PC-9 (cell line): ENCODE results near the gene AKAP13. TPM values are rescaled to one million over a fixed set of nuclear protein-coding genes. Genes with fewer than 3 reads are reported as not detected.

Source experiments
- BruUV-seq: library from RNA; stranded (reverse); fragments of 400-500 nt; replicated peaks from 2 replicates; lab custom pipeline; 2021; lab: Mats Ljungman, UMichigan
- CTCF ChIA-PET: fragments of 300-600 bp; sonication (Branson Sonifier 250); formaldehyde crosslinking; loops from one replicate; lab custom pipeline; 2022; ENCODE audit warnings: antibody characterized with exemption; lab: Charles Lee
- POLR2A ChIA-PET: fragments of 300-600 bp; sonication (Branson Sonifier 250); formaldehyde crosslinking; loops from one replicate; lab custom pipeline; 2022; ENCODE audit warnings: antibody characterized with exemption; ENCODE audit not compliant: unreplicated experiment; lab: Charles Lee
- DNase-seq, 2 experiments: peaks; one replicate each; pipeline versions ENCODE4 v3.0.0 to v3.0.0-alpha.2; 2015 to 2022; ENCODE audit warnings: mixed read lengths in 1 of 2
- H2AFZ ChIP-seq: fragments of 200-600 bp; sonication (generic); 2 replicates; pipeline ENCODE4 v1.8.1; 2017; ENCODE audit warnings: antibody characterized with exemption
- H3F3A ChIP-seq: fragments of 200-600 bp; sonication (generic); 2 replicates; pipeline ENCODE4 v1.8.1; 2017; ENCODE audit warnings: antibody characterized with exemption, mild to moderate bottlenecking, low read depth; ENCODE audit not compliant: insufficient read depth
- H3K27ac ChIP-seq: fragments of 200-600 bp; sonication (generic); 2 replicates; pipeline ENCODE4 v1.6.1; 2016; ENCODE audit warnings: mixed run types
- H3K27me3 ChIP-seq: fragments of 200-600 bp; sonication (generic); 2 replicates; pipeline ENCODE4 v1.6.1; 2016; ENCODE audit warnings: low read depth, mixed run types; ENCODE audit not compliant: insufficient read depth
- H3K36me3 ChIP-seq: fragments of 200-600 bp; sonication (generic); 2 replicates; pipeline ENCODE4 v1.6.1; 2016; ENCODE audit warnings: low read depth, mixed run types
- H3K4me1 ChIP-seq: fragments of 200-600 bp; sonication (generic); replicated peaks from 2 replicates; pipeline ENCODE4 v1.6.1; 2016; ENCODE audit warnings: mixed run types; ENCODE audit not compliant: insufficient read depth
- H3K4me2 ChIP-seq: fragments of 200-600 bp; sonication (generic); 2 replicates; pipeline ENCODE4 v1.6.1; 2017; ENCODE audit warnings: mixed run types
- H3K4me3 ChIP-seq: fragments of 200-600 bp; sonication (generic); 2 replicates; pipeline ENCODE4 v1.6.1; 2016; ENCODE audit warnings: mixed run types
- H3K79me2 ChIP-seq: fragments of 200-600 bp; sonication (generic); 2 replicates; pipeline ENCODE4 v1.6.1; 2017; ENCODE audit warnings: low read depth, mixed run types
- H3K9me2 ChIP-seq: fragments of 200-600 bp; sonication (generic); 2 replicates; pipeline ENCODE4 v1.8.1; 2017; ENCODE audit warnings: mild to moderate bottlenecking; ENCODE audit not compliant: insufficient read depth
- H3K9me3 ChIP-seq: fragments of 200-600 bp; sonication (generic); 2 replicates; pipeline ENCODE4 v1.8.1; 2016; ENCODE audit warnings: low read depth; ENCODE audit not compliant: insufficient read depth
- H4K20me1 ChIP-seq: fragments of 200-600 bp; sonication (generic); 2 replicates; pipeline ENCODE4 v1.8.1; 2017; ENCODE audit not compliant: insufficient read depth
- EZH2 ChIP-seq: fragments of 200-600 bp; sonication (generic); IDR thresholded peaks from 2 replicates; pipeline ENCODE4 v1.8.0; 2017; ENCODE audit warnings: antibody characterized with exemption, low read depth
- intact Hi-C: fragments of 100-400 bp; cut with micrococcal nuclease; formaldehyde crosslinking; loops from one replicate; pipeline ENCODE4 v1.10.0; 2022; ENCODE audit not compliant: unreplicated experiment
- total RNA-seq: library from RNA; stranded (reverse); gene quantifications from 2 replicates; pipeline ENCODE4 v1.2.3, GENCODE V29; 2021
- TF ChIP-seq, protein P1 (sequence below): fragments of 200-600 bp; sonication (generic); conservative IDR thresholded peaks from 2 replicates; pipeline ENCODE4 v1.6.1; 2017; ENCODE audit warnings: mixed run types, antibody characterized with exemption, mild to moderate bottlenecking, moderate library complexity

Gene AKAP13
- total RNA-seq, 1 experiment from 2014 or later: 82.5 TPM

DNA sequence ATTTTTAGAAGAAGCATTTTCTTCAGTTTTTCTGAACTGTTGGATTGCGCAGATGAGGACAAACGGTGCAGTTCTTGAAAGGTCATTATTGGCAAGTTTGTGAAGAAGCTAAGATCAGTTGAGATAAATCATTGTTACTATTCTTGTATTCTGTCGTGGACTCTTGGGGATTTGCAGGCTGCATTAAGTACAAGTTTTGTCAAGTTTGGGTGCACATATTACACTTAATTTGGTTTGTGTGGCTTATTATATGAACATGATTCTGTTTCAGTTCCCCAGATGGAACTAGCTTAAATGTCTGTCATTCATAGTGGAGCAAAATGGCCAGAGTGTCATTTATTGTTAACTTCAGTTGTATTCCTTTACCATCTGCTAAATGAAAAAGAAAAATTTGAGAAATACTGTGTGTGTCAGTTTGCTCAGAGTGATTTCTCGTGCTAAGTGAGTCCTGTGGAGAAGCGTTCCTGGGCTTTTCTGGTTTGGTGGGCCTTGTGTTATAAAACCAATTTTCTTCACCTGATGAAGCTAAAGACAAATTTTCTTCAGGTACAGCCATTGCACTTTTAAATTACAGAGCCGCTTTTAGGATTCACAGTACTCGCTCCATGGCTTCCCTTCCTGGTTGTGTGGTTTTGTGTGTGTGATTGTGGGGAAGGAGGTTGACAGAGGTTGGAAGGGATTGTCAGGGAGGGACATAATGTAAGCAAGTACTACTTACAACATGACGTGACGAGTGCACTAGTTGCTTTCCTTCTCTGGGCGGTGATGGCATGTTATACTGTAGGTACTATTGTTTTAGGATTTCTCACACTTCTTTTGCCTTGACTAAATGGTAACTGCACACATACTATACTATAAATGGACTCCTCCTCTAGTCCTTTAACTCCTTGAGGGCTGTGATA is 1.7 kb downstream of the AKAP13 start:
- H3K36me3 ChIP-seq: 0 out of 2 replicates have a peak, but pooled peaks cover 15% of the 10 kb centered on the region
- no peaks in the 10 kb centered on the region for H3K9me3 ChIP-seq
- peaks cover 32% of the 10 kb centered on the region for H3K4me1 ChIP-seq
- TF ChIP-seq, protein P1, sequence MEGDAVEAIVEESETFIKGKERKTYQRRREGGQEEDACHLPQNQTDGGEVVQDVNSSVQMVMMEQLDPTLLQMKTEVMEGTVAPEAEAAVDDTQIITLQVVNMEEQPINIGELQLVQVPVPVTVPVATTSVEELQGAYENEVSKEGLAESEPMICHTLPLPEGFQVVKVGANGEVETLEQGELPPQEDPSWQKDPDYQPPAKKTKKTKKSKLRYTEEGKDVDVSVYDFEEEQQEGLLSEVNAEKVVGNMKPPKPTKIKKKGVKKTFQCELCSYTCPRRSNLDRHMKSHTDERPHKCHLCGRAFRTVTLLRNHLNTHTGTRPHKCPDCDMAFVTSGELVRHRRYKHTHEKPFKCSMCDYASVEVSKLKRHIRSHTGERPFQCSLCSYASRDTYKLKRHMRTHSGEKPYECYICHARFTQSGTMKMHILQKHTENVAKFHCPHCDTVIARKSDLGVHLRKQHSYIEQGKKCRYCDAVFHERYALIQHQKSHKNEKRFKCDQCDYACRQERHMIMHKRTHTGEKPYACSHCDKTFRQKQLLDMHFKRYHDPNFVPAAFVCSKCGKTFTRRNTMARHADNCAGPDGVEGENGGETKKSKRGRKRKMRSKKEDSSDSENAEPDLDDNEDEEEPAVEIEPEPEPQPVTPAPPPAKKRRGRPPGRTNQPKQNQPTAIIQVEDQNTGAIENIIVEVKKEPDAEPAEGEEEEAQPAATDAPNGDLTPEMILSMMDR: no peak
- TF ChIP-seq EZH2: no peak
- no peak for DNase-seq
- POLR2A ChIA-PET: interaction anchor here (1.2 kb wide), 1 partner anchor 31 kb away, joined by 8 read pairs; no protein-coding TSS in a partner anchor
- no peak overlapping the region for H2AFZ ChIP-seq
- peaks cover 61% of the 10 kb centered on the region for H3K79me2 ChIP-seq
- H3K4me2 ChIP-seq: peak overlapping the region; percentile 75
- BruUV-seq: no TSS peak
- intact Hi-C loops: loop anchor here (2.0 kb wide), 1 partner anchor 23 kb away; no protein-coding TSS in a partner anchor
- CTCF ChIA-PET: no interaction called here
- peak overlapping the region; percentile 66 for H3K4me3 ChIP-seq
- peaks cover 27% of the 10 kb centered on the region for H4K20me1 ChIP-seq
- H3K9me2 ChIP-seq: no peaks in the 10 kb centered on the region
- H3K27ac ChIP-seq: peak overlapping the region; percentile 82
- H3K27me3 ChIP-seq: no peaks in the 10 kb centered on the region
- H3F3A ChIP-seq: peaks cover 11% of the 10 kb centered on the region

DNA sequence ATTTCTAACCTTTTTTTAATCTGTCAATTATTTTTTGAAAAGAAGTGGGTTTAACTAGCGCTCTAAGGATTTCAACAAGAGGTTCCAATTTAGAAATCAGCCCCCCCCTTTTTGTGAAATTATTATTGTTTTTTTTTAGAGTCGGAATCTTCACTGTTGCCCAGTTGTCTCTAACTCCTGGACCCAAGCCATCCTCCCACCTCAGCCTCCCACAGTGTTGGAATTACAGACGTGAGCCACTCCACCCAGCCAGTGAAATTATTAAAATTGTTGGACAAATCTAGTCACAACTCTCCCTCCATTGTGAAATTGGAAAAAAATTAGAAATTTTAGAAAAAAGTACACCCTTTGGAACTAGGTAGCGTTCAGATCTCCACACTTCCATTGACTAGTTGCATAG is 2.5 kb downstream of the AKAP13 start:
- Histone ChIP-seq H3K9me3 (no peaks in the 10 kb centered on the region), H3K27ac (0 out of 2 replicates have a peak overlapping the region, but pooled peaks have one; percentile 13), H3K4me1 (peaks cover 32% of the 10 kb centered on the region), H3K79me2 (peaks cover 69% of the 10 kb centered on the region), H3K9me2 (no peaks in the 10 kb centered on the region), H3K36me3 (0 out of 2 replicates have a peak, but pooled peaks cover 15% of the 10 kb centered on the region), H3K4me3 (peak overlapping the region; percentile 66; the same call in 1 of the 2 replicates), H4K20me1 (peaks cover 27% of the 10 kb centered on the region), H3K4me2 (peak overlapping the region; percentile 75), H2AFZ (no peak overlapping the region), H3K27me3 (no peaks in the 10 kb centered on the region), H3F3A (peaks cover 11% of the 10 kb centered on the region)
- no TSS peak for BruUV-seq
- ChIA-PET CTCF (no interaction called here), POLR2A (no interaction called here)
- TF ChIP-seq, protein P1: no peak
- TF ChIP-seq EZH2: no peak
- intact Hi-C loops: no loop called here
- DNase-seq: no peak

DNA sequence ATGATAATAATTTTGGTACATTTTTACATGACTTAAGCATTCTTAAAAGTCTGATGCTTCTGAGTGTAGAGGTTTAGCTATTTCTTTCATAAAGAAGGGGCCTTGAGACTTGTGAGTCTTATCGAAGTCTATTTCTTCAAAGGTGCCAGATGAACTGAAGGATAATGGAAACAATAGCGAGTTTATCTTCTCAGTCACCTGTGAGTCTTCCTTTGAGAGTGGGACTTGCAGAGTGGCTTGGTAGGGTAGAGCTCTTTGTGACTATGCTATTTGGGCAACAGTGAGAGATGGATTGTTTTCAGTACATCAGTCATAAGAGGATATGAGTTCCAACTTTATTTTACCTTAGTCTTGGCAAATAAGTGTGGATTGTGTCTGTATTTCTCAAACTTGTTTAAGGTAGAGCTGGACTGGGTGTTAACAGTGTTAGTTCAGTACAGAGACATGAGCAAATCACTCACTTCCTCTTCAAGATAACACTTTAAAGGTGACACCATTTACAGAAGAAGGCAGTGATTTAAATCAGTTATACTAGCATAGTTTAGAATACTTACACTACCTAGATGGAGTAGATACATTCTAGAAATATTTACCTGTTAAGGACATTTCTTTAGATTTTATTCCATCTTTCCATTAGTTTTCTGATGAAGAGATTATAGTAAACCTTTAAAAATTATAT is 3.2 kb downstream of the AKAP13 start:
- peak overlapping the region; percentile 4; the same call in 1 of the 2 replicates for H3K4me3 ChIP-seq
- no peaks in the 10 kb centered on the region for H3K9me2 ChIP-seq
- TF ChIP-seq EZH2: no peak
- TF ChIP-seq, protein P1: no peak
- 0 out of 2 replicates have a peak overlapping the region, but pooled peaks have one; percentile 13 for H3K27ac ChIP-seq
- H3K4me2 ChIP-seq: peak overlapping the region; percentile 75
- H3K79me2 ChIP-seq: peaks cover 76% of the 10 kb centered on the region
- no peaks in the 10 kb centered on the region for H3K27me3 ChIP-seq
- DNase-seq: no peak
- CTCF ChIA-PET: no interaction called here
- peaks cover 32% of the 10 kb centered on the region for H3K4me1 ChIP-seq
- peaks cover 11% of the 10 kb centered on the region for H3F3A ChIP-seq
- no peaks in the 10 kb centered on the region for H3K9me3 ChIP-seq
- POLR2A ChIA-PET: interaction anchor here (0.6 to 0.7 kb wide), 2 partner anchors 60 to 454 kb away, joined by 3 to 9 read pairs; no protein-coding TSS in a partner anchor
- intact Hi-C loops: no loop called here
- peaks cover 33% of the 10 kb centered on the region for H4K20me1 ChIP-seq
- no peak overlapping the region for H2AFZ ChIP-seq
- 0 out of 2 replicates have a peak, but pooled peaks cover 15% of the 10 kb centered on the region for H3K36me3 ChIP-seq
- no TSS peak for BruUV-seq
